Inflammatory macrophage treated with lipopolysaccharide for 1 hour (primary cell): ENCODE measurements around the gene CFAP97D2.
"Not testable (repeated sequence)": the region's sequence is repeated elsewhere in the genome, so short reads cannot be mapped to it uniquely, and the experiment has no call there.

Experiments used
- DNase-seq, 2 donors: peaks; one replicate each; pipeline ENCODE4 v3.0.0-alpha.2; 2020 to 2022

Gene CFAP97D2

GRCh38 chr13:114143806-114144605 lies 35.1 kb upstream of the CFAP97D2 start:
- no peak for DNase-seq

- no peak for DNase-seq
These were observed 34.3 kb upstream of the CFAP97D2 start for GRCh38 chr13:114144606-114145244.

DNA sequence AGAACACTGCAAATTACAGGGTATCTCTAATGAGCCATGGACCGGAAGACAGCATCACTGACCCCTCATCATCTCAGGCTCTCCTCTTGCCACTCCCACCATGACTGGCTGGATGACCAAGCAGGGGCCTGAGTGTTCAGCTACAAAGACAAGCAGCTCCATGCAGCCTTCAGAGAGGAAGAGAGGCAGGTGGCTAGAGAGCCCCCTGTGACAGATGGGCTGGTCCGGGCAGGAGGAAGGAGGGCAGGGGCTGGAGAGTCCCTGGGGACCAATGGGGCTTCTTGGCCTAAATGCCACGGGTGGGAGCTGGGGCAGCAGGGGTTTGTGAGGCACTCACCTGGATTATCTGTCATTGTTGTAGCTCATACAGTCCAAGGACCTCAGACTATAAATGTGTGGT lies 33.8 kb upstream of the CFAP97D2 start:
- no peak for DNase-seq

GRCh38 chr13:114145722-114146121 lies 33.3 kb upstream of the CFAP97D2 start:
- no peak for DNase-seq

- no peak for DNase-seq
These were observed 32.9 kb upstream of the CFAP97D2 start for GRCh38 chr13:114146173-114146572.

GRCh38 chr13:114146629-114147028 lies 32.4 kb upstream of the CFAP97D2 start:
- no peak for DNase-seq

- DNase-seq = no peak
These were observed 31.1 kb upstream of the CFAP97D2 start for GRCh38 chr13:114147803-114148520.

DNA sequence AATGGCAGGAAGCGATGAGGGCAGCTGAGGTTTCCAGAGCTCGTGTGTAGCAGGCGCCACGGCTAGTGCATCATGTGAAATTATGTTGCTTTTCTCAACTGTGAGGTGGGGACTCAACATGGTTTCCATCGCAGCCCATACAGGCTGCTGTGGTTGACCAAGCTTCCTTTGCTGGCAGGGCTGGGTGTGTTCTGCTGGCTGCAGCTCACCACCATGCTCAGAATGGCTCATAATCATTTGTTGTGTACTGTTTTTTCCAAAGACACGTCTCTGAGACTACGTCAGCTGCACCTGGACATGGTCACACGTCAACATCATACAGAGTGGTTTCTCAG lies 30.6 kb upstream of the CFAP97D2 start:
- no peak for DNase-seq

DNA sequence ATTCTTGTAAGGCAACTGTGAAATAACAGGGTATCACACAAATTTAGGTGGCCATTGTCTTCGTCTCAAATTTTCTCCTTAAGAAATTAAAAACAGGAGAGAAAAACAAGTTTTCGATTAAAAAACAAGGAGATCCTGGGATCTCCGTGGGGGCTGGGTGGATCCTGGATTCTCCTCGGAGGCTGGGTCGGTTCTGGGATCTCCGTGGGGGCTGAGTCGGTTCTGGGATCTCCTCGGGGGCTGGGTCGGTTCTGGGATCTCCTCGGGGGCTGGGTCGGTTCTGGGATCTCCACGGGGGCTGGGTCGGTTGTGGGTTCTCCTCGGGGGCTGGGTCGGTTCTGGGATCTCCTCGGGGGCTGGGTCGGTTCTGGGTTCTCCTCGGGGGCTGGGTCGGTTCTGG lies 30.2 kb upstream of the CFAP97D2 start:
- not testable (repeated sequence) for DNase-seq

DNA sequence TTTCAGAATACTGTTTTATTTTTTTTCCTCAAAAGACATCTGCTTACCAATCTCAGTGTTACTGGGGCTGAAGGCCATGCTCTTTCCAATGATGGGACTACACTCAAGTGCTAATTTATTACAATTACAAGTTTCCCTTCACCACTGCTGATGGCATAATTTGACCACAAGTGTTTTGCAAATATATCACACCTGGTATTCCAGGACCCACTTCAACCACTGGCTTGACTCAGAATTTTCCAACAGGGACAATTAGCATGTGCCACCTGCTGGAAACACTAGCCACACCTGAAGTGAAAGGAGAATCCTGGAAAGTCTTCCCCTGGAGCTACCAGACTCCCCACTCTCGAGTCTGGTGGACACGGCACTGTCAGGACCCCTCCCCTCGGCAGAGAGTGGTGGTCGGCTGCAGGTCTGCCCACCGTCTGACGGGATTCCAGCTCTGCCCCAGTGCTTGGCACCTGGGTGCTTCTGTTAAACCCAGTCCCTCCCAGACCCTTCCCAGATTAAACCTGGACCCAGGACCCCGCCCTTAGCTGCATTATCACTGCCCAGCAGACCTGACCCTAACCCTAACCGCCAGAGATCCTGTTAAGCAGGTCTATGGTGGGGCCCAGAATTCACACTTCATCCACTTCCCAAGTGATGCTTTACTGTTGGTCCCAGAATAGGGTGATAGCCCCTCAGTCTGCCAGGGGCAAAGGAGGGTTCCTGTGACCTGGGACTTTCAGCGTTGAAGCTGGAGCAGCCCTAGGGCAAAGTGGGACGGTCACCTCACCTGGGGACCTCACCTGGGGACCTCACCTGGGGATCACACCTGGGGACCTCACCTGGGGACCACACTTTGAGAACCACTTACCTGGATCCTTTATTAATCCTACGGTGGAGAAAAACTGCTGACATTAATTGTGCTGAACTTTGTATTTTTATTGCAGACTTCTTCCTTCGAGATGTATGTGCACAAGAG lies 29.0 kb upstream of the CFAP97D2 start:
- DNase-seq = no peak

- no peak for DNase-seq
These were observed 28.0 kb upstream of the CFAP97D2 start for GRCh38 chr13:114151031-114151430.

- peak; percentile 46 to 66 for DNase-seq
These were observed 27.3 kb upstream of the CFAP97D2 start for GRCh38 chr13:114151565-114152284.

GRCh38 chr13:114152285-114152645 lies 26.8 kb upstream of the CFAP97D2 start:
- no peak for DNase-seq

GRCh38 chr13:114152831-114153371 lies 26.2 kb upstream of the CFAP97D2 start:
- DNase-seq = peak; percentile 41 to 44

GRCh38 chr13:114153485-114154080 lies 25.5 kb upstream of the CFAP97D2 start:
- no peak for DNase-seq

GRCh38 chr13:114154476-114154875 lies 24.6 kb upstream of the CFAP97D2 start:
- no peak for DNase-seq

GRCh38 chr13:114155320-114155719 lies 23.7 kb upstream of the CFAP97D2 start:
- no peak for DNase-seq

- no peak for DNase-seq
These were observed 22.9 kb upstream of the CFAP97D2 start for GRCh38 chr13:114155926-114156883.

DNA sequence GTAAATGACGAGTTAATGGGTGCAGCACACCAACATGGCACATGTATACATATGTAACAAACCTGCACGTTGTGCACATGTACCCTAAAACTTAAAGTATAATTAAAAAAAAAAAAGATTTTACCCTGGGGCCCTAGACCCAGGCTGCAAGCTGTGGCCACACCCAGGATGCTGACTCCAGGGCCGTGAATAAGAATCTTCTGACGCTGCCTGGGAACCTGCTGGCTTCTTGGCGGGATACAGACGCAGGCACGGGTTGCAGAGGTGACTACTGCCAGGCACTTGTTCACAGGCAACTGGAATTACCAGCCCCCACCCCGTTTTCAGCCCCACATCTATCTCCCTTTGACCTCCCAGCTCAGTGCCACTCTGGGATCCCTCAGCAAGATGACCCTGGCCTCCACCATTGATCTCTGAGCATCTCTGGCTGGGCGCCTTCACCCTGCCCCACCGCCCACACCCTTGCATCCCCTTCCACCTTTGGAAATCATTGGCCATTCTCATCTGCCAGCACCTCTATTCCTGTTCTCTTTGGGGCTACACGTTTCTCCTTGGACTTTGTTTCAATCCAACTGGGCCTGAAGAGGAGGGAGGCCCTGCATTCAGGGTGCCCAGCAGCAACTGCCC lies 21.1 kb upstream of the CFAP97D2 start:
- DNase-seq = no peak
